Adrenal gland (tissue), 12 donors: ENCODE data around the gene B3GNT4. TPM values are rescaled to one million over a fixed set of nuclear protein-coding genes. Genes with fewer than 3 reads are reported as not detected.
A peak's percentile ranks its signal among the peaks of the same experiment; 100 is the strongest.
"Not testable (repeated sequence)": the region's sequence is repeated elsewhere in the genome, so short reads cannot be mapped to it uniquely, and the experiment has no call there.

Experiments
- DNase-seq, 7 donors: peaks; one replicate each; pipeline ENCODE4 v3.0.0-alpha.2; 2019 to 2020
- H3K27ac ChIP-seq, 5 donors: fragments of 200-600 bp; sonication (generic) in 4 of 5; 1 replicate in 3 of 5; 2 replicates in 2 of 5; pipeline versions ENCODE4 v1.5.1 to v1.8.0; 2016 to 2020; ENCODE audit warnings: mild to moderate bottlenecking in 1 of 5
- H3K27me3 ChIP-seq: fragments of 200-600 bp; 2 replicates; pipeline ENCODE4 v1.8.0; 2021
- H3K36me3 ChIP-seq, 2 donors: fragments of 200-600 bp; replicated peaks in 1 of 2; 1 replicate in 1 of 2; 2 replicates in 1 of 2; pipeline versions ENCODE4 v1.5.1 to v1.8.0; 2018 to 2022
- H3K4me1 ChIP-seq, 2 donors: fragments of 200-600 bp; replicated peaks in 1 of 2; 1 replicate in 1 of 2; 2 replicates in 1 of 2; pipeline versions ENCODE4 v1.5.1 to v1.8.0; 2018 to 2021
- H3K4me3 ChIP-seq, 4 donors: fragments of 200-600 bp; sonication (generic) in 3 of 4; one replicate each; pipeline ENCODE4 v1.5.1; 2016 to 2018
- H3K9me3 ChIP-seq, 3 donors: fragments of 200-600 bp; sonication (generic) in 1 of 3; replicated peaks in 1 of 3; 1 replicate in 2 of 3; 2 replicates in 1 of 3; pipeline versions ENCODE4 v1.5.1 to v1.8.0; 2016 to 2021
- CTCF ChIP-seq, 6 experiments: fragments of 450-650 bp in 4 of 6; fragments of 200-600 bp in 2 of 6; sonication (generic) in 1 of 6; IDR thresholded peaks; 1 replicate in 5 of 6; 2 replicates in 1 of 6; pipeline versions ENCODE4 v1.5.1 to v1.8.0; 2016 to 2021; ENCODE audit warnings: antibody characterized with exemption in 6 of 6, mild to moderate bottlenecking in 2 of 6, moderate library complexity in 1 of 6
- POLR2A ChIP-seq, 2 donors: fragments of 450-650 bp; IDR thresholded peaks; one replicate each; pipeline ENCODE4 v1.6.1; 2017; ENCODE audit warnings: antibody characterized with exemption in 2 of 2, mild to moderate bottlenecking in 2 of 2, moderate library complexity in 1 of 2
- WGBS, 4 donors: extraction: QIAGEN DNeasy Blood & Tissue Kit in 2 of 4; methylation state at CpG; one replicate each; pipeline versions ENCODE4 v1.1.5 to v1.1.7; 2013 to 2017; 5-methylcytosine and 5-hydroxymethylcytosine counted together
- intact Hi-C, 2 donors: fragments of 100-400 bp; cut with DNase I; formaldehyde crosslinking; loops; one replicate each; pipeline versions ENCODE4 v1.14.1 to v1.15.0; 2022 to 2023
- polyA plus RNA-seq, 3 donors: library from polyadenylated mRNA; stranded (reverse); fragments of 200-250 nt in 2 of 3; fragments of 350-450 nt in 1 of 3; fragmentation: Illumina TruSeq in 1 of 3; extraction: RNeasy Lipid Tissue Mini Kit (QIAGEN cat#74804) in 1 of 3; gene quantifications; one replicate each; pipeline ENCODE4 v1.2.3, GENCODE V29; 2013 to 2014
- total RNA-seq, 9 donors: library from RNA; depleted of rRNA in 4 of 9; stranded (reverse); fragments of >200 nt in 4 of 9; fragments of 120-200 nt in 1 of 9; fragmentation: NEBNext Ultra II Directional in 1 of 9; extraction: Animal tissue kit (Norgen Biotek cat#: 25700) in 1 of 9; gene quantifications; one replicate each; pipeline versions ENCODE4 v1.1.0 to v1.2.4, GENCODE V29; 2013 to 2023
- donor health status: healthy with polysubstance abuse.
- donor health status: Bipolar disorder and iron deficiency.
- donor health status: DM: yes; HTN: yes; CAD: no.
- donor health status: DM: no; HTN: no; CAD: no.
- donor health status: DM: no; HTN: no; CAD: no.
- donor health status: DM: yes; HTN: yes; CAD: no.

Gene B3GNT4
- total and polyA plus RNA-seq, 12 donors = 0.17 to 4.0 (median 1.0) TPM; not detected in 5

DNA sequence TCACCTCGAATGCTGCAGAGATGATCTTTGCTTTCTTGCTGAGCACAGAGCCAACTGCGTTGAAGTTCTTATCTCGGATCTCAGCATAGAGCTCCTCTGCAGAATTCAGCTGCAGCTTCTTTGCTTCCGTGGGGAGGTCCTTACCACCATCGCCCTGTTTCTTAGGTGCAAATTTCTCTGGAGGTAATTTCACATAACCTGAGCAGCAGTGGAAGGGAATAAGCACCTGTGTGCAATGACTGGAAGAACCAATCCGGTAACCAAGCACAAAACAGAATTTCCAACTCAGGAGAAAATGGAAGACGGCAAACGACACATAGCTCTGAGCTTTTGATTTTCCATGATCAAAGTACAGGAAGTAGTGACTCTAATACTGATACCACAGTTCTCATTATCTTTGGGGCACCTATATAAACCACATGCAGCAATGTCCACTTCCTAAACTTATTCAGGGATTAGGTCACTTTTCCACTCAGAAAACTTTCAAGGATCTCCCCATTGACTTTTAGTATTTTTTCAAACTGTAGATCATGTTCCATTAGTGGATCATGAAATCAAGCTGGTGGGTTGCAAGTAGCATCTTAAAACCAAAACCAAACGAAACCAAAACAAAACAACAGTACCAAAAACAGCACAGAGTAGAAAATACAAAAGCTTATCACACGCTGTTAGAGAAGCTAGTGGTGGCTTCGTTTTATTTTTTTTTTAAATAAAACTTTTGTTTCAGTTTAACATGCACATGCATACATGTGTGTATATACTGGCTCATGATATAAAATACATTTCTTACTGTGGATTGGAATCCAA, 41.3 kb downstream of the B3GNT4 start:
- Histone ChIP-seq H3K27me3 (no peaks in the 10 kb centered on the region), H3K9me3 (no peaks in the 10 kb centered on the region), H3K4me3 (no peak overlapping the region), H3K36me3 (peaks cover 0 to 31% of the 10 kb centered on the region in 2 donors), H3K27ac (no peak overlapping the region), H3K4me1 (no peaks in the 10 kb centered on the region)
- intact Hi-C loops = no loop called here
- peak in 1 of 7 donors; percentile 18 for DNase-seq
- WGBS, 4 donors = 78 to 88% (median 86%) methylated on average over 11 of the region's 11 CpGs
- no peak for TF ChIP-seq CTCF (IDR thresholded peaks at IDR 0.05)

GRCh38 chr12:122245553-122245952, 42.0 kb downstream of the B3GNT4 start:
- peaks cover 0 to 34% of the 10 kb centered on the region in 2 donors for H3K36me3 ChIP-seq
- intact Hi-C loops = no loop called here
- no peaks in the 10 kb centered on the region for H3K4me1 ChIP-seq
- 94 to 100% (median 98%) methylated on average over 1 of the region's 1 CpG for WGBS, 4 donors
- no peaks in the 10 kb centered on the region for H3K9me3 ChIP-seq
- no peaks in the 10 kb centered on the region for H3K27me3 ChIP-seq
- peak in 1 of 7 donors; percentile 35 for DNase-seq
- no peak overlapping the region for H3K4me3 ChIP-seq
- no peak overlapping the region for H3K27ac ChIP-seq
- TF ChIP-seq POLR2A (IDR thresholded peaks at IDR 0.05) (no peak), CTCF (IDR thresholded peaks at IDR 0.05) (no peak)

- no peak overlapping the region for H3K27ac ChIP-seq
- H3K4me1 ChIP-seq = no peaks in the 10 kb centered on the region
- intact Hi-C loops = no loop called here
- no peaks in the 10 kb centered on the region for H3K27me3 ChIP-seq
- TF ChIP-seq POLR2A (IDR thresholded peaks at IDR 0.05) (no peak), CTCF (IDR thresholded peaks at IDR 0.05) (no peak)
- H3K4me3 ChIP-seq = no peak overlapping the region
- H3K9me3 ChIP-seq = no peaks in the 10 kb centered on the region
- DNase-seq = peak in 1 of 7 donors; percentile 48
- H3K36me3 ChIP-seq = peaks cover 0 to 28% of the 10 kb centered on the region in 2 donors
- WGBS, 4 donors = 93 to 96% (median 94%) methylated on average over 6 of the region's 6 CpGs
Observed at GRCh38 chr12:122250047-122250446, 46.5 kb downstream of the B3GNT4 start.

DNA sequence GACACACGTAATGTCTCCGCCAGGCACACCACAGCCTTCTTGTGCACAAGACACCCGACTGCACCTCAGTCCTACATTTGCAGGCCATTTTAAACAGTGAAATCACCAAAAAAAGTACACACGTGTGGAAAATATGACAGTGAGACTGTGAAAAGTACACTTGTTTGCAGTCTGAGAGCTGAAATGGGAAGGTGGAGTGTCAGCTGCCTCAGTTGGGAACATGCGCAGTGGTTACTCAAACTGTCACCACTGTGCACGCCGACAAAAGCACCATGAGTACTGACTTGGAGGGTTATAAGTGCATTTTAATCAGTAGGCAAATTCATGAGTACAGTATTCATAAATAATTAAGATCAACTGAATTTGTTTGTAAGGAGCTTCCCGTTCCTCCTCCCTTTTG, 47.0 kb downstream of the B3GNT4 start:
- peaks cover 0 to 28% of the 10 kb centered on the region in 2 donors for H3K36me3 ChIP-seq
- H3K27me3 ChIP-seq = no peaks in the 10 kb centered on the region
- H3K4me3 ChIP-seq = no peak overlapping the region
- peak in 1 of 7 donors; percentile 34 for DNase-seq
- H3K27ac ChIP-seq = no peak overlapping the region
- no peaks in the 10 kb centered on the region for H3K4me1 ChIP-seq
- intact Hi-C loops = no loop called here
- whole genome bisulfite sequencing, 4 donors = 92 to 96% (median 94%) methylated on average over 8 of the region's 8 CpGs
- TF ChIP-seq CTCF (IDR thresholded peaks at IDR 0.05) (no peak), POLR2A (IDR thresholded peaks at IDR 0.05) (no peak)
- H3K9me3 ChIP-seq = no peaks in the 10 kb centered on the region

- DNase-seq, H3K27ac ChIP-seq, intact Hi-C loops, H3K4me1 ChIP-seq, H3K4me3 ChIP-seq, H3K27me3 ChIP-seq, H3K9me3 ChIP-seq: not testable (repeated sequence)
- WGBS, 4 donors = 91 to 98% (median 97%) methylated on average over 4 of the region's 4 CpGs
- H3K36me3 ChIP-seq = peaks cover 0 to 63% of the 10 kb centered on the region in 2 donors
Observed at GRCh38 chr12:122258462-122258861, 55.0 kb downstream of the B3GNT4 start.
